AG04450 (cell line): ENCODE results near the gene ARMC7. TPM values are rescaled to one million over a fixed set of nuclear protein-coding genes. Genes with fewer than 3 reads are reported as not detected.

ENCODE experiments used
- CTCF ChIA-PET: fragments of 300-600, 350-600 bp; formaldehyde crosslinking; extraction: SDS; loops from one replicate; lab custom pipeline; 2022; ENCODE audit warnings: antibody characterized with exemption, inconsistent platforms; lab: Charles Lee
- POLR2A ChIA-PET: fragments of 350-600 bp; formaldehyde crosslinking; extraction: SDS; loops from one replicate; lab custom pipeline; 2021; ENCODE audit warnings: antibody characterized with exemption, inconsistent platforms; lab: Yijun Ruan, JAX
- DNase-seq: peaks from one replicate; pipeline ENCODE4 v3.0.0-alpha.2; 2011; ENCODE audit warnings: low read depth, low spot score
- H3K27ac ChIP-seq: one replicate; pipeline ENCODE4 v1.5.1; 2012; ENCODE audit warnings: low read depth, low read length, control low read depth
- H3K27me3 ChIP-seq: one replicate; pipeline ENCODE4 v1.6.0; 2012; ENCODE audit warnings: low read length; ENCODE audit not compliant: control insufficient read depth, insufficient read depth
- H3K4me3 ChIP-seq: 2 replicates; pipeline ENCODE4 v1.5.1; 2011; ENCODE audit warnings: mild to moderate bottlenecking, low read depth, low read length, control low read depth
- H3K9me3 ChIP-seq: 2 replicates; pipeline ENCODE4 v1.5.1; 2012; ENCODE audit warnings: low read length; ENCODE audit not compliant: control insufficient read depth, insufficient read depth
- polyA plus RNA-seq: library from polyadenylated mRNA; depleted of rRNA; stranded (reverse); fragments of >200 nt; gene quantifications from 2 replicates; pipeline ENCODE4 v1.2.3, GENCODE V29; 2011
- TF ChIP-seq, protein P1 (sequence below): IDR thresholded peaks from 2 replicates; pipeline ENCODE4 v1.5.1; 2011; ENCODE audit warnings: low read depth, low read length, control low read depth, inconsistent platforms

The ARMC7 gene
- polyA plus RNA-seq, 1 experiment = 5.6 TPM

DNA sequence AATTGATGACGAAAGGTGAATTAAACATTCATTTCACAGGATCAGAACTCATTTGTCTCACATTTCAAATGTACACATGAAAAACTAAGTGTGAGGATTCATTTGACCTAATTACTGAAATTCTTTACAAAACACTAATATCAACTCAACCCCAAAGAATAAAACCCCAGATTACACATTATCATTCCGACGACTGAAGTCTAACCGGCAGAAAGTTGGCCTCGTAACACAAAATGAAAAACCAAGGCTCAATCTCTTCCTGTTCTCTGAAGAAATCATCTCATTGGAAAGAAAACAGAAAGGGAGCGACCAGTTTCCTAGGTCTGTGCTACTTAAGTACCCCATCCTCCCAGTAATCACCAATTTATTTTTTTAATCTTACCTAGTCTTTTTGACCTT is 42.8 kb downstream of the ARMC7 start:
- H3K9me3 ChIP-seq = no peaks in the 10 kb centered on the region; the same call in 1 of the 2 replicates
- H3K27me3 ChIP-seq = no peaks in the 10 kb centered on the region
- ChIA-PET POLR2A (no interaction called here), CTCF (no interaction called here)
- no peak overlapping the region for H3K27ac ChIP-seq
- no peak for DNase-seq
- H3K4me3 ChIP-seq = peak overlapping the region; percentile 94
- TF ChIP-seq, protein P1, sequence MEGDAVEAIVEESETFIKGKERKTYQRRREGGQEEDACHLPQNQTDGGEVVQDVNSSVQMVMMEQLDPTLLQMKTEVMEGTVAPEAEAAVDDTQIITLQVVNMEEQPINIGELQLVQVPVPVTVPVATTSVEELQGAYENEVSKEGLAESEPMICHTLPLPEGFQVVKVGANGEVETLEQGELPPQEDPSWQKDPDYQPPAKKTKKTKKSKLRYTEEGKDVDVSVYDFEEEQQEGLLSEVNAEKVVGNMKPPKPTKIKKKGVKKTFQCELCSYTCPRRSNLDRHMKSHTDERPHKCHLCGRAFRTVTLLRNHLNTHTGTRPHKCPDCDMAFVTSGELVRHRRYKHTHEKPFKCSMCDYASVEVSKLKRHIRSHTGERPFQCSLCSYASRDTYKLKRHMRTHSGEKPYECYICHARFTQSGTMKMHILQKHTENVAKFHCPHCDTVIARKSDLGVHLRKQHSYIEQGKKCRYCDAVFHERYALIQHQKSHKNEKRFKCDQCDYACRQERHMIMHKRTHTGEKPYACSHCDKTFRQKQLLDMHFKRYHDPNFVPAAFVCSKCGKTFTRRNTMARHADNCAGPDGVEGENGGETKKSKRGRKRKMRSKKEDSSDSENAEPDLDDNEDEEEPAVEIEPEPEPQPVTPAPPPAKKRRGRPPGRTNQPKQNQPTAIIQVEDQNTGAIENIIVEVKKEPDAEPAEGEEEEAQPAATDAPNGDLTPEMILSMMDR = no peak

DNA sequence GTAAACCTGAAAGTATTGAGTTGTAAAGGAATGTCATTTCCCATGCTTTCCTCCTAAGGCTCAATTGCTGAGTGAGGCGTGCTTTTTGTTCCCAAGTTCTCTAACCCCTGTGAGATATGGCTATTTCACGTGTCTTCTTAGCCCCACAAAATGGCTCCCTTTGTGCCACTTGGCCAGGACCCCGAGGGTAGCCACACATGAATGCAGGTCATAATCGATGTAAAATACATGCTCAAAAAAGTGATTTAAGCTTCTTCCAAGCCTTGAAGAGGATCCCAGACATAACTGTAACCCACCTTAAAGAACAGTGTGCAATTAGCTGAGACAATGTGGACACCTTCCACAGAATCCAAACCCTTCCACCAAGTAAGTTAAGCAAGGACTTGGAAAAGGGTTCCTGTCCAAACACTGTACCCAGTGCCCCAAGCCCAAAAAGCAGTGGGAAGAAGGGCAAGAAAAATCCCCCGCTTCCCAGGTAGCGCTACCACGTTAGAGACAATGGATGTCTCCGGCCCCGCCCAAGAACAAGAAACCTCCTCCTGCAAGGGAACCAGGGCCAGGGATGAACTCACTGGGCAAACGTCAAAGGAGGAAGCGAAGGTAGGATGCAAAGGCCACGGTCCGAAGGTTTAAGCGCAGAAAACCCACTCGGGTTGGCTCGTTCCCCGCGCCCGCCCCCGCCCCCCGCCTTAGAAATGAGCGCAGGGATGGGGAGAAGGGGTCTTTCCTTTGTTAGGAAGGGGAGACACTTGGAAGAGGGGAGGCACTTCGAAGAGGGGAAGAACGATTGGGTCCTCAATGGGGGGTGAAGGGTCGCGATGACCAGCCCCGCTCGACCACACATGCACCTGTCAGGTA is 43.4 kb downstream of the ARMC7 start:
- Histone ChIP-seq H3K27me3 (no peaks in the 10 kb centered on the region), H3K4me3 (peak overlapping the region; percentile 94), H3K27ac (peak overlapping the region; percentile 47), H3K9me3 (no peaks in the 10 kb centered on the region; the same call in 1 of the 2 replicates)
- DNase-seq = no peak
- CTCF ChIA-PET = no interaction called here
- TF ChIP-seq, protein P1 = no peak
- POLR2A ChIA-PET = no interaction called here

DNA sequence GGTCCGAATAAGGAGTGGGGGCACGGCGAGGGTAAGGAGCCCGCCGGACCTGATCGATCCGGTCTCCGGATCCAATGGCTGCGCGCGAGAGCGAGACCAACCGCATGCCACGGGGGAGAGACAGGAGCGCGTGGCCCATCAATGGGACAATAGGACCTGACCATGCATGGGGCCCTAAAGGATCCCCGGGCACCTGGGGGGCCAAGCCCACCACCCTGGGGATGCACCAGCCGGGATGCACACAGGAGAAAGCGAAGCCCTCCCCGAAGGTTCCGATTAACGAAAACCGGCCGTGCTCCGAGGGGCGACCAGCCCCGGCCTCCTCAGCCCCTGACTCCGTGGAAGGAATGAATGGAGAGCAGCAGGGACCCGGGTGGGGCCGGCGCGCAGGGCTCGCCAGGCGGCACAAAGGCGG is 44.0 kb downstream of the ARMC7 start:
- POLR2A ChIA-PET = interaction anchor here (1.5 kb wide), 2 partner anchors 22 to 39 kb away, joined by 5 to 7 read pairs; partner anchors contain the start of gene NT5C
- Histone ChIP-seq H3K9me3 (no peaks in the 10 kb centered on the region; the same call in 1 of the 2 replicates), H3K27me3 (no peaks in the 10 kb centered on the region), H3K27ac (no peak overlapping the region), H3K4me3 (peak overlapping the region; percentile 94)
- CTCF ChIA-PET = no interaction called here
- TF ChIP-seq, protein P1 = no peak
- DNase-seq = no peak

DNA sequence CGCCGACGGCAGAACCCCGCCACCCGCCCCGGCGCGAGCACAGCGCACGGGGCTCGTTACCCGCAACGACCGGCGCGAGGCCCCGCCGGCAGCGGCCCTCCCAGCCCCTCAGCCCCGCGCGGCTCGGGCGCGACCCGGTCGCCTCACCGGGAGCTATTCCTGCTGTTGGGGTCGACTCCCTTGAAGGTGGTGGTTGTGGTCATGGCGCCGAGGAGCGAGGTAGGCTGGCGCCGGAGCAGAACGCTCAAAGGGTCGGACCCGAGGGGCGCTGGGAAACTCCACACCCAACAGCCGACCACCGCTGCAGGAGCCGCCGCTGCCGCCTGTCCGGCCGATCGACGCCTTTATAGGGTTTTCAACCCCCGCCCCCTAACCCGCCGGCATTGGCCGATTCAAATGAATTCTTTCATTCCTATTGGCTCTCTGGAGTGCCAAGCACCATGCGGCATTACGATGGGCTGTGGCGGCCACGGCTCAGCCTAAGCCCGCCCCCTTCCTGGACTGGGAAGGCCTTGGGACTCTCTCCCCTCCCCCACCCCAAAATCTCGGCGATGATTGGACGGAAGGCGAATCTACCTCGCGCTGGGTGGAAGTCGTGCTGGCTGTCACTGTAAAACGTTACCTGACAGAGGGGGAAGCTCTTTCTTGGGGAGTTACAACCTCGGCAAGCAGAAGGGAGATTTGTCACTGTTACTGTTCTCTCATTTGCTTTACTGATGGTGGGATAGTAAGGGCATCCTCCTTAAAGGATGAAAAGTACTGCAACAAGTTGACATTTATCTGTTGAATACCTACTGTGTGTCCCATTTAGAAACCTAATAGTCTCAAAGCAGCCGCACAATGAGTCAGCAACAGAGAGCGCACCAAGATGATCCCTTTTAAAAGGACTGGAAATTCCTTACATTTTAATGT is 44.7 kb downstream of the ARMC7 start, which contains the start of gene JPT1:
JPT1 (minus strand) TSS at position 318 of the 912 bp plus-strand sequence; CDS start at position 203, 115 bp downstream.
- H3K4me3 ChIP-seq = peak within 1 kb of the TSS; percentile 94
- DNase-seq = peak; percentile 97
- no peak within 1 kb of the TSS for H3K27ac ChIP-seq
- TF ChIP-seq, protein P1 = no peak
- no peaks in the 10 kb centered on the region for H3K27me3 ChIP-seq
- ChIA-PET CTCF (interaction anchor here (0.6 kb wide), 1 partner anchor 22 kb away, joined by 3 read pairs; no protein-coding TSS in a partner anchor), POLR2A (interaction anchor here (0.7 to 1.5 kb wide), 5 partner anchors 12 to 50 kb away, joined by 3 to 7 read pairs (median 4); partner anchors contain the start of gene NT5C)
- H3K9me3 ChIP-seq = no peaks in the 10 kb centered on the region; the same call in 1 of the 2 replicates
